NCI-H82 (cell line): ENCODE results near the gene UFD1.

Source experiments
- DNase-seq: peaks from one replicate; lab custom pipeline; 2025; lab: John Stamatoyannopoulos, UW

UFD1 gene

GRCh38 chr22:19494676-19495173, 15.7 kb upstream of the UFD1 start:
- no peak for DNase-seq

DNA sequence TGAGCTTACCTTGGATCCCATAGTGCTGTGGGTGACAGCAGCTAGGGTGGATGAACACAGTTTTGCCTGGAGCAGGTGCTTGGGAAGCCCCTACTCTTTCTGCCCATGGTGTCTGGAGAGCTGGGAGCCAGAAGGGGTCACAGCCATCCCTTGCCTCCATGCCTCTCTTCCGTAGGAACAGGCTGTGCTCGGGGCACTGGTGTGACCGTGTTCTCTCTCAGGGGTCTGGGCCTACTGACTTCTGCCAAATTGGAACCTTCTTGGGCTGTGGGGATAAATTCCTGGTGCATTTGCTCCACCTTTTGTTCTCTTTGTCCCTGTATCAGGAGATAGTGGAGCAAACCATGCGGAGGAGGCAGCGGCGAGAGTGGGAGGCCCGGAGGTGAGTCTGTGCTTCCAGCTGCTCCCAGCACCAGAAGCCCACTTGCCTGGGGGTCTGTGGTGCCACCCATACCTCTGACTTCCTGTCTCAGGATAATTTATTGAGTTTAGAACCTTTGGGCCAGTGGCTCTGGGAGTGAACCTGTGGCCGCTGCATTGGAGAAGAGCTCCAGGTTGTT, 15.1 kb upstream of the UFD1 start:
- DNase-seq, result no peak

GRCh38 chr22:19492504-19493174, 13.6 kb upstream of the UFD1 start:
- no peak for DNase-seq

DNA sequence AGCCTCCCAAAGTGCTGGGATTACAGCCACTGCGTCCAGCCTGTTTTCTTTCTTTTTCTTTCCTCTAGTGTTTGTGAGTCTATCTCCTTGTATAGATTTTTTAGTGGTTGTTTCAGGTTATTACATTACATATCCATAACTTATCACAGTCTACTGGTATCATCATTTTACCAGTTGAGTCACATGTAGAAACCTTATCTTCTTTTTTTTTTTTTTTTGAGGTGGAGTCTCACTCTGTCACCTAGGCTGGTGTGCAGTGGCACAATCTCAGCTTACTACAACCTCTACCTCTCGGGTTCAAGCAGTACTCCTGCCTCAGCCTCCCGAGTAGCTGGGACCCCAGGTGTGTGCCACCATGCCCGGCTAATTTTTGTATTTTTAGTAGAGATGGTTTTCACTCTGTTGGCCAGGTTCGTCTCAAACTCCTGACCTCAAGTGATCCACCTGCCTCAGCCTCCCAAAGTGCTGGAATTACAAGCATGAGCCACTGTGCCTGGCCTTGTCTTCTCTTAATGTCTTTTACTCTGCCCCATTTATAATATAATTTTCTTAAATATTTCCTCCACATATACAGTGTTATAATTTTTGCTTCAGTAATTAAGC, 11.7 kb upstream of the UFD1 start:
- no peak for DNase-seq

- DNase-seq, result no peak
Observed at GRCh38 chr22:19488884-19489843, 10.2 kb upstream of the UFD1 start.

DNA sequence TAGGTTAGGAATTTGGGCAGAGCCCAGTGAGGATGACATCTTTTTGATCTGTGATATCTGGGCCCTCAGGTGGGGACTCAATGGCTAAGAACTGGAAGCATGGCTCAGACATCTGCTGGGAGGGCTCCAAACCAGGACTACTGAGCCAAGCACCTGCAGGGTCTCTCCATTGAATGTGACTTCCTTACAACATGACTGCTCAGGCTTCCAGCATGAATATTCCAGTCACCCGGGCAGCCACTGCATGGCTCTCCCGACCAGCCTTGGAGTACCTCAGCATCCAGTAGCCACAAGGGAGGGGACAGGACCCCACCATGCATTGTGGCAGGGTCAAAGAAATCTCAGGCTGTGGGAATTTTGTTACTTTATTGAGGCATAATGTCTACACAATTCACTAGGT, 9.3 kb upstream of the UFD1 start:
- no peak for DNase-seq

GRCh38 chr22:19483481-19484244, 4.7 kb upstream of the UFD1 start:
- no peak for DNase-seq

DNA sequence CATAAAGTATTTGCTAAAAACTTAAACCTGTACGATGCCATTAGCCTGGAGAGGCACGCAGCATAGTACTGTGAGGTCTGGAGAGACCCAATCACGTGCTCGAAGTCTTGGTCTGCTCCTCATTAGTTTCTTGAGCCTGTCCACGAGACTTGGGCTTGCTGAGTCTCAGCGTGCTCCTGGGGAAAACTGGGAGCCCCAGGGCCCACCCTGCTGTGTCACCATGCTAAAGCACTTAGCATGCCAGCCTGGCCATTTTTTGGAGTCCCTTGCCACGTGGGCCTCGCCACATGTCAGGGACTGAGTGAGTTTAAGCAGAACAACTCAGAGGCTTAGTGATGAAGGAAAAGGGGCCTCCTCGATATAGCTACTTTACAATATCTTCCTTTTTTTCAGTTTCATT, 3.3 kb upstream of the UFD1 start:
- DNase-seq, result no peak

DNA sequence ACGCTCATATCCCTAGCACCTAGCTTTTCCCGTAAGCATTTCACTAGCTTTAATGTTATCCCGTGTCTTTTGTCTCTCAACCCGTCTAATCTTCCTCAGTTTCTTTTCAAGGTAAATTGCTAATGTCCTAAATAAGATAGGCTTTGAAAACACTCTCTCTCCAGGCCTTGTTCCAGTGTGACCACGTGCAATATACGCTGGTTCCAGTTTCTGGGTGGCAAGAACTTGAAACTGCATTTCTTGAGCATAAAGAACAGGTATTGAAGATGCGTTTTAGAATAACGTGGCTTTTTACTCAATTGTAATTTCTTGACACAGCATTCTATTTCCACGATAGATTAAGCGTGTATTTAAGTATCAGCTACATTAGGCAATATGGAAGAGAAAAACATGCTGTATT, 1.8 kb upstream of the UFD1 start:
- no peak for DNase-seq

- DNase-seq, result peak; percentile 35
Observed at GRCh38 chr22:19480173-19480568, 1.2 kb upstream of the UFD1 start.

DNA sequence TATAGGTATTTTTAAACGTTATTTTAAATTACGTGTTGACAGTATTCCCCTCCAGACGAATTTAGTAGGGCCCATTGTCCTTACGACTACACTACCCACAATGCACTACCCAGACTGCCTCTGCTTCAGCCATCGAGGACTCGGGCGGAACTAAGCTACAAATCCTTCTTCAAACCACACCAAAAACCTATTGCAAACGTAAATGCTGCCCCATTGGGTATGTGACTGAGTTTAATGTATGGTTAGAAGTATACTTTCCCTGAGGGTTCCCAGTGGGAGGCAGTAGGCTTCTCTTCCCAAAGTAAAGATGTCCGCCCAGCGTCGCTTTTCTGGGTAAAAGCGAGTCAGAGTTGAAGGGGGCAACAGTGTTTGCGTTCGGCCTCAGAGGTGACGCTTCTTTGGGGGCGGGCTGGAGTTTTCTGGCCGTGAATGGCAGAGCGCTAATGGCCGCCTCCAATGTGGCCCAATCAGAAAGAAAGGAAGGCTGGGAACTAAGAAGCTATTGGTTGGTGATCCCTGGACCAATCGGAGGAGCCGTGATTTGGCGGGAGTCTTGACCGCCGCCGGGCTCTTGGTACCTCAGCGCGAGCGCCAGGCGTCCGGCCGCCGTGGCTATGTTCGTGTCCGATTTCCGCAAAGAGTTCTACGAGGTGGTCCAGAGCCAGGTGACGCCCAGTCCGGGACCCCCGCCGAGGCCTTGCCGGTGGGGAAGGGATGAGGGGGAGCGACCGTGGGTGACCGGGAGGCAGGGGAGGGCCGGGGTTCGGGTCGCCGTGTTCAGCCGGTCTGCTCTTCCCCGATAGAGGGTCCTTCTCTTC, 571 bp upstream of the UFD1 start, which contains the start of gene CDC45:
Gene CDC45 (plus strand): TSS at position 566 of the 818 bp plus-strand sequence. CDS start 49 bp downstream, at position 615.
- peak; percentile 97 for DNase-seq

- peak; percentile 22 for DNase-seq
Observed at GRCh38 chr22:19478045-19478900, 720 bp downstream of the UFD1 start.

- no peak for DNase-seq
Observed at GRCh38 chr22:19477321-19478044, 1.5 kb downstream of the UFD1 start.

- DNase-seq, result no peak
Observed at GRCh38 chr22:19476023-19476422, 3.0 kb downstream of the UFD1 start.

DNA sequence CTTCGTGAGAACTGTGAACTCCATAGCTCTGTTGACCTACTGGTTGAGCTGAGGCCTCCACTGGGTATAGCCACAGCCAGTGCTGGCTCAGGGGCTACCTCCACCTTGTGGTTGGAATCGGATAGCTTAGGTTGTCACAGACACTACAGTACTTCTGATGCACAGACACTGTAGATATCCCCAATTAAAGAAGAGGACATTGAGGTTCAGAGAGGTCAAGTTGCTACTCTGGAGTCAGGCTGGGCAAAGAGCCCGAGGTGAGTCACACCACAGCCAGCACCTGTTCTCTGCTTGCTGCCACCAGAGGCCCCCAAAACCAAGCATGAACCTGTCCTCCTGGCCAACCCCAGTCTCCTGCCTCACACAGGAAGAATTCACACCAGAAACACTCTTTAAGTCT, 5.4 kb downstream of the UFD1 start:
- DNase-seq, result no peak

DNA sequence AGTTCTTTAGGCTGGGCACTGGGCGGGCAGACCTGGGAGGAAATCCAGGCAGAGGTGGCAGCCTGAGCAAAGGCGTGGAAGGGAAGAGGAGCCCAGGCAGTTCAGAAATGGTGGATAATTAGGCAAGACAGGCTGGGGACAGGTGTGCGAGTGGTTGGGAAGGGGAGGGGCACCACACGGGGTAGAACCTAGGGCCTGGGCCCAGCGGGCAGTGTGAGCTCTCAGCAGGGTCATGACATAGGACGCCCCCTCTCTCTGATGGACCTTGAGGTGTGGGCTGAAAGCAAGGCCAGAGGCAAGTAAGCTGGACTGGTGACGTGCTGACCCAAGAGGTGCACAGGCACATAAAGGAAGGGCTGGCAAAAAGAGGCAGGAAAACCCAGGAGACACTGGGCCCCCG, 6.8 kb downstream of the UFD1 start:
- no peak for DNase-seq

DNA sequence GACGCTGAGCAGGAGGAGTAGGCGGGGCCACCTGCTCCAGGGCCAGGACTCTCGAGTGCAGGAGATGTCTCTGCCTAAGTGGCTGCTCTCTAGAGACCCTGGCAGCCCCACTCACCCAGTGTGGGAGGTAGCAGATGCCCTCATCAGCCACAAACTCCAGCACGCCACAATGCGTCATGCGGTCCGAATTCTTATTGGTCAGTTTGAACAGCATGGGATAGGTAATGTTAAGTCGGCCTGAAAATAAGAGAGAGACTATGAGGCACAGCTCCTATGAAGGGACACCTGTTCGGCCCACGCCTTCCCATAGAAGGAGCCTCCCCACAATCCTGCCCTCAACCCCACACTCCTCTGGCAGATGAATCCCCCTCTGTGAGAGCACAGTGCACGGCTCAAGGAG, 7.4 kb downstream of the UFD1 start:
- no peak for DNase-seq

DNA sequence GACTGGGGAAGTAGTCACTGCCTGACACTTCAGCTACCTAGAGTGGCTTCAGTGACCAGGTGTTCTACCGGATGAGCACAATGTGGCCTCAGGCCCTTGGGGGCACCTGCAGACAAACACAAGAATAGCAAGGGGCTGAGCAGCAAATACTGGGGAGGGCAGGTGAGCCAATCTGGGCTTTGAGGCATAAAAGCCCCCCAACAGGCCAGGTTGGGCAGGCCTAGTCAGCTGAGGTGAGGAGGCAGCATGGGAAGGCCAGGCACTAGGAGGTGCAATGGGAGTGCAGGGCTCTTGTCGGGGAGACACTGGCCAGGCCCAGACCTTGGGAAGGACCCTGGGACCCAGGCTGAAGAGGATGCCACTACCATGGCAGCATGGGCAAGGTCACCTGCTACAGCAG, 9.0 kb downstream of the UFD1 start:
- no peak for DNase-seq

- no peak for DNase-seq
Observed at GRCh38 chr22:19469421-19469820, 9.6 kb downstream of the UFD1 start.
